Dedifferentiated amniotic fluid mesenchymal stem cell (primary cell): ENCODE data around the gene UGT1A7.

Experiments
- DNase-seq: peaks from one replicate; pipeline ENCODE4 v3.0.0-alpha.2; 2016; ENCODE audit errors: extremely low spot score

Gene UGT1A7

DNA sequence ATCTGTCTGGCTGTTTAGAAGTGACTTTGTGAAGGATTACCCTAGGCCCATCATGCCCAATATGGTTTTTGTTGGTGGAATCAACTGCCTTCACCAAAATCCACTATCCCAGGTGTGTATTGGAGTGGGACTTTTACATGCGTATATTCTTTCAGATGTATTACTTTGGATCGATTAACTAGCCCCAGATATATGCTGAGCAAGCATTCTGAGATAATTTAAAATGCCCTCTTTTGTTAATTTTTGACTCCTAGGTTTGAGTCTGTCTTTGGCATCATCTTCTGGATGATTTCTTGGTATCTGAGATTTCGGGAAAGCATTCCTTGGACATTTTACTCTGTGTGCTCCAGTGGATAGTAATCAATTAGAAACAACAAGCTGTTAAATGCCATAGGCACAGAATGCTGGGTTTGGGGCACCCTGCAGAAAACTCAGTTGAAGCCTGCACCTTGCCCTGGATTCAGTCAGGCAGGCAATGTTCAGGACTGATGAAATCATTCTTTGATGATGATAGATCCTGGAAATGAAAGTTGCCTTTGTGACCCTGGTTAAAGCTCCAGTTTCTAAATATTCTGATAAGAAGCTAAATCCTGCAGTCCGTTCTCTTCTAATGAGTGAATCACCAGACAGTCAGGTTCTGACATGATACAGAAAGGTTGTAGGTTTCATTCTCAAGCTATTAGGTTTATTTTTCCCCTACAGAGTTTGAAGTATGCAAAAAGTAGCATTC is 79.5 kb downstream of the UGT1A7 start:
- no peak for DNase-seq

DNA sequence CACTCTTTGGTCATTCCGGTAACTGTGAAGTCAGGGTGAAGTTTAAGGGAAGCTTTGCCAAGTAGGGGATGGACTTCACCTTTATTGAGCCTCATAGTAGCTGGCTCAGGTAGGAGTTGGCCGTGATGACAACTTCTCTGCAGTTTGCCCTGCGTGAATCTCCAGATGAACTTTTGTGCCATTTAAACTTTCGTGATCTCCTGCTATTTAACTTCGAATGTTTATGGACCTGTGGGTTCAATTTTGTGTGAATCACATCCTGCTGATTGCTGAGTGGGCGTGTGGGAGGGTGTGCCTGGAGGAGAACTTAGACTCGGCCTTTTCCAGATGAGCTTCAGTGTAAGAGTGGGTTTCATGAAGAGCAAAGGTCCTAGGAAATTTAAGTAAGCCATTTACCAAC is 82.6 kb downstream of the UGT1A7 start:
- DNase-seq: peak; percentile 36

DNA sequence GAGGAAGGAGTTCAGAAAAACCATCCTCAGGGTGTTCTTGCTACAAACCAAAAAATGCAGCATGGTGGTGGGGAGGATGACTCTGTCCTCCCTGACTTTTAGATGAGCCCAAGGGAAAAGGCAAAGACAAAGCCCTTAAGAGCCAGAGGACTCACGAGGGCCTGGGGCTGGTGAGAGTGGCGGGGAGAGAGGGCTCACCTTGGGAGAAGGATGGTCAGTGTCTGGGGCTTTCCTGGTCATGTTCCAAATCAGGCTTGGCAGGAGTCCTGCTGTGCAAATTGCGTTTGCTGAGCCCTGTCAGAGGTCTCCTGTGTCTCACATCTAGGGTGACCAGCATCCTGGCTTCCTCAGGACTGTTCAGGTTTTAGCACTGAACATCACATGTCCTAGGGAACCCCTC is 83.1 kb downstream of the UGT1A7 start:
- DNase-seq: no peak

DNA sequence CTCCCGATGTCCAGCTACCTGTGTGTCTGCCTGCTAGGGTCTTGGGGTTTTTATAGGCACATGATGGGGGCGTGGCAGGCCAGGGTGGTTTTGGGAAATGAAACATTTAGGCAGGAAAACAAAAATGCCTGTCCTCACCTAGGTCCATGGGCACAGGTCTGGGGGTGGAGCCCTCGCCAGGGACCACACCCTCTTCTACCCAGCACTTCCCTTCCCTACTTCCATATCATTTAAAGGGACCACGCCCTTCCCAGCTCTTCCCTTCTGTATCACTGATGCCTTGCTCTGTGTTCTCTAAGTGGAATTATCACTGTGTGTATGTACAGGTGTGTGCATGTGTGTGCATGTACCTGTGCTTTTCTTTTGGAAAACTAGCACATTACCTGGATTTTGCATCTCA is 84.7 kb downstream of the UGT1A7 start:
- no peak for DNase-seq

DNA sequence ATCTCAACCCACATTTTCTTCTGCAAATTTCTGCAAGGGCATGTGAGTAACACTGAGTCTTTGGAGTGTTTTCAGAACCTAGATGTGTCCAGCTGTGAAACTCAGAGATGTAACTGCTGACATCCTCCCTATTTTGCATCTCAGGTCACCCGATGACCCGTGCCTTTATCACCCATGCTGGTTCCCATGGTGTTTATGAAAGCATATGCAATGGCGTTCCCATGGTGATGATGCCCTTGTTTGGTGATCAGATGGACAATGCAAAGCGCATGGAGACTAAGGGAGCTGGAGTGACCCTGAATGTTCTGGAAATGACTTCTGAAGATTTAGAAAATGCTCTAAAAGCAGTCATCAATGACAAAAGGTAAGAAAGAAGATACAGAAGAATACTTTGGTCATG is 86.4 kb downstream of the UGT1A7 start:
- DNase-seq: no peak

DNA sequence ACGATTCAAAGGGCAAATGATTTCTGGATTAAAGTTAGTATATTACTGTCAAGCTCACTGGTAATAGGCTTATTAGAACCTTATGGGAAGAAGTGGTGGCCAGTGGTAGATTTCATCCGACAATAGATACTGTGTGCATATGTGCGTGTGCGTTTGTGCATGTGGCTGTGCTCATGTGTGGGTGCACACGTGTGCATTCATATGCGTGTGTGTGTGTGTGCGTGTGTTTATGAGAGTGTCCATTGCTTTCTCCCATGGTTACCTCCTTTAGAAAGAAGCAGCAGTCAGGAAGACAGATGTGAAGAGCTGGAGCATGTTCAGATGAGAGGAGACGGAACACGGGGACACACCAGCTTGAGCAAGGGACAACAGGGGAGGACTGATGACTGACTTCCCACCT is 87.6 kb downstream of the UGT1A7 start:
- DNase-seq: no peak

DNA sequence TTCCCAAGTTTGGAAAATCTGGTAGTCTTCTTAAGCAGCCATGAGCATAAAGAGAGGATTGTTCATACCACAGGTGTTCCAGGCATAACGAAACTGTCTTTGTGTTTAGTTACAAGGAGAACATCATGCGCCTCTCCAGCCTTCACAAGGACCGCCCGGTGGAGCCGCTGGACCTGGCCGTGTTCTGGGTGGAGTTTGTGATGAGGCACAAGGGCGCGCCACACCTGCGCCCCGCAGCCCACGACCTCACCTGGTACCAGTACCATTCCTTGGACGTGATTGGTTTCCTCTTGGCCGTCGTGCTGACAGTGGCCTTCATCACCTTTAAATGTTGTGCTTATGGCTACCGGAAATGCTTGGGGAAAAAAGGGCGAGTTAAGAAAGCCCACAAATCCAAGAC is 90.5 kb downstream of the UGT1A7 start:
- no peak for DNase-seq

DNA sequence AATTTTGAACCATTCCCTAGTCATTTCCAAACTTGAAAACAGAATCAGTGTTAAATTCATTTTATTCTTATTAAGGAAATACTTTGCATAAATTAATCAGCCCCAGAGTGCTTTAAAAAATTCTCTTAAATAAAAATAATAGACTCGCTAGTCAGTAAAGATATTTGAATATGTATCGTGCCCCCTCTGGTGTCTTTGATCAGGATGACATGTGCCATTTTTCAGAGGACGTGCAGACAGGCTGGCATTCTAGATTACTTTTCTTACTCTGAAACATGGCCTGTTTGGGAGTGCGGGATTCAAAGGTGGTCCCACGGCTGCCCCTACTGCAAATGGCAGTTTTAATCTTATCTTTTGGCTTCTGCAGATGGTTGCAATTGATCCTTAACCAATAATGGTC is 90.9 kb downstream of the UGT1A7 start:
- no peak for DNase-seq

DNA sequence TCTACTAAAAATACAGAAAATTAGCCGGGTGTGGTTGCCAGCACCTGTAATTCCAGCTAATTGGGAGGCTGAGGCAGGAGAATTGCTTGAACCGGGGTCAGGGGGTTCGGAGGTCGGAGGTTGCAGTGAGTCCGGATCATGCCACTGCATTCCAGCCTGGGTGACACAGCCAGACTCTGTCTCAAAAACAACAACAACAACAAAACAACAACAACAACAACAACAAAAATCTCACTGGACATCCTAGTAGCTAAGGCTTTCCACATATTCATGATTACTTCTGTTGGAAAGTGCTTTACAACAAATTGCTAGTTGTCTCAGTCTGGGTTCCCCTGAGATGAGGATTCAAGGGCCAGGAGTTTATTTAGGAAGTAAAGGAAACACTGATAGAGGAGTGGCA is 92.2 kb downstream of the UGT1A7 start:
- DNase-seq: no peak

DNA sequence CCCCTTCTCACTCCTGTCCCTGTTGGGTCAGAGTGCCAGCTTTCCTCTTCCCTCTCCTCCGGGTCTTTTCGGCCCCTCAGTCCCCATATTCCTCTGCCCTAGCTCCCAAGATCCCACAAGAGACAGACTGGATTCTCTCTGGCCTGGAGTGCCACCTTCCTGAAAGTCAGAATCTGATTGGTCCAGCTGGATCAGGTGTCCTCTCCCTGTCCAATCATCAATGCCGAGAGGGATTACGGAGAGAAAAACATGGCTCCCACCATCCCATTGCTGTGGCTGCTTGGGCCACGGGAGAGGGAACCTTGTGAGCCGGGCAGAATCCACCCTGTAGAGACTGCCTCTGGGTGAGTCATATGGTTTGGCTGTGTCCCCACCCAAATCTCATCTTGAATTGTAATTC is 93.7 kb downstream of the UGT1A7 start:
- no peak for DNase-seq

DNA sequence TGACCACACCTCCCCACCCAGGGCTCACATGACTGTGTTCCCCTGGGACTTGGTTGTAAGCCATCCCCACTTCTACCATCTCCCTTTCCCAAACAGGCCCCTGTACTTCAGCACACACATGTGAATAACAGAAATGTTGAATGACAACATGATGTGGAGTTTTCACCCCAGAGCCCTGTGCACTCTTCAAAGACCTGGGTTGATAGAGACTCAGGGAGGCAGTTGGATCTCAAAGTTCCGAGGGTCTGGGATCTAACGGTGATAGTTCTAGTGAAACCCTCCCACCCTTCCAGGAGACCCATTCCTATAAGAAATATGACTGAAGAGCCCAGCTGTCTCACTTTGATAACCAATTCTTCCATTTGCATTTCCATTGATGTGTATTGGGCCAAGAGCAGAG is 96.3 kb downstream of the UGT1A7 start, which contains the start of gene MROH2A:
Gene MROH2A, plus strand, starts transcription at position 301 of the 400 bp plus-strand sequence. CDS start 1,029 bp downstream, outside the sequence.
- DNase-seq: no peak

DNA sequence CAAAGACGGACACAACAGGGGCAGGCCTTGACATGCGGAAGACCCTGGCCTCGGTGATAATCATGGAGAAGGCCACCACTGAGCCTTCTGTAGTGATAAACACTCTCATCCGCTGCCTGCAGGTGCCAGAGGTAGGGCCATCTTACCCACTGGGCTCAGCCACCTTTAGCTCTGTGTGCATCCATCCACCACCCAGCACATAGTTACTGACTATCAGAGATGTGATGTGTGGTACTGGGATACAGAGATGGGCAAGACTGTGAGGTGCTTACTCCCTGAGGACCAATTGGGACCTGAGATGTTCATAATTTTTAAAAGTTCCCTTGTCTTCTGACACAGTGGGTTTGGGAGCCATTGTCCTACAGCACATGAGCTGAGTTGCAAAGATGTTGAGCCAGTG is 98.0 kb downstream of the UGT1A7 start:
- DNase-seq: no peak

DNA sequence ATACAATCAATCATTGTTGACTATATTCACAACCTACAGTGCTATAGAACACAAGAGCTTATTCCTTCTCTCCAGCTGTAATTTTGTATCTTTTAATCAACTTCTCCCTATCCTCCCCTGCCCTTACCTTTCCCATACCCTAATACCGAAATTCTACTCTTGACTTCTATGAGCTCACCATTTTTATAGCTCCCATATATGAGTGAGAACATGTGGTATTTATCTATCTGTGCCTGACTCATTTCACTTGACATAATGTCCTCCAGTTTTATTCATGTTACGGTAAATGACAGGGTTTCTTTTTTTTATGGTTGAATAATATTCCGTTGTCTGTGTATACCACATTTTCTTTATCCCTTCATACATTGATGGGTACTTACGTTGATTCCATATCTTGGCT is 99.1 kb downstream of the UGT1A7 start:
- DNase-seq: no peak

DNA sequence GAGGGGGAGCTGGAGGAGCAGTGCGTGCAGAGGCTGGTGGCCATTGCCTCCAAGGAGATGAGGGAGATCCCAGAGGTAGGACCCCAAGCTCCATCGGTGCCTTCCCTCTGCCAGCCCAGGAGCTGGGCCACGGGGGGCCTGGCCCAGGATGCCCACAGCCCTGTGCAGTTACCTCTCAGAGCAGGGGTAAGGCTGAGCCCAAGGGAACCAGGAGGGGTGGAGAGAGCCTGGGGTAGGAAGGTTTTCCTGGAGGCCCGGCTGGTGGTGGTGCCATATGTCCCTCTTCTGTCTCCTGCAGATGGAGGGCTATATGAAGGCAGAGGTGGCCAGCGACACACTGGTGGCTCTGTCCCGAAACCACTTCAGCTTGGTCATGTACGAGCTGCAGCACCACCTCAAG is 107.9 kb downstream of the UGT1A7 start:
- no peak for DNase-seq

DNA sequence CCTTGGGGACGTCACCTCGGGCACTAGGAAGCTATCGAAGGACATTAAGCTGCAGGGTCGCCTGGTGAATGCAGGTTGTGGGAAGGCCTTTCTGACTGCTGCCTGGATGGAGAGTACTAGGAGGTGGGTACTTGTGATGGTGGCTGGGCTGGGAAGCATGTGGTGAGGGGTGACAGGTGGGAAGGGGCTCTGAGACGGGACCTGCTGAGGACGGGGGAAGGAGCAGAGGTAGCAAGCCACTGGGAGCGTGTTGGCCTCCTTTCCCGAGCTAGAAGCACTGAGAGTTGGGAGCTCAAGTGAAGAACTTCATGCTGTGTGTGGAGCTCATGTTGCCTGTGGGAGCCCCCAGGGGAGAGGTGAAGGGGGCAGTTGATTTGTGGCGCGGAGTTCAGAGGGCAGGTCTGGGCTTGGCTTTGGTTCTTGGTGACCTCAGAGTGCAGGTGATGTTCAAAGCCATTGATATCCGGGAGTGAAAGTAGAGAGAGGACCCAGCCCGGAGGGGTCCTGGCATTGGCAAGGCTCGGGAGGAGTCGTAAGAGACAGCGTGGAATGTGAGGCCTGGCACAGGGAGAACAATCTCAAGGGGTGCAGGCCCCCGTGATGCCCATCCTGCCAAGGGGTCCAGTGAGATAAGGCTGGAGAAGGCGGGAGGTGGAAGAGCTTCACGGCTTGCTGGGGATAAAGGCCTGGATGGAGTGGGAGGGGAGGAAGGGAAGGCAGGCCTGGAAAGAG is 109.6 kb downstream of the UGT1A7 start:
- DNase-seq: no peak

DNA sequence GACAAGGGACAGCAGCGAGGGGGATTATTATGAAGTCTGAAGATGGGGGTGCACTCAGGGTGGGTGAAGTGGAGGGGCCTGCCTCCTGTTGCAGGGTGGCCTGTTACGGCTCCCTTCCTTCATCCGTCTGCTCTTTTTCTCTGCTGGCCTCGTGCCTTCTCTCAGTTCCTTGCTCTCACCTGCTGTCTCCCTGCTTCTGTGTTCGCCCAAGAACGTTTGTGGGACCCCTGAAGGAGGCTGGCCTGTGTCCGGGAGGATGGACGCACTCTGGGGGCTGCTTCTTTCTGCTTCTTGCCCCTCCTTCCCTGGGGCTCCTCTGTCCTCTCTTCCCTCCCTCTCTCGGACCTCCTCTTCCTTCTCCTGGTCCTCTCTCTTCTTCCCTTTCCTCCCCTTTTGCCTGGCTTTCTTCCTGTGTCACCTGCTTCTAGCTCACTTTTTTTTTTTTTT is 110.2 kb downstream of the UGT1A7 start:
- DNase-seq: no peak

DNA sequence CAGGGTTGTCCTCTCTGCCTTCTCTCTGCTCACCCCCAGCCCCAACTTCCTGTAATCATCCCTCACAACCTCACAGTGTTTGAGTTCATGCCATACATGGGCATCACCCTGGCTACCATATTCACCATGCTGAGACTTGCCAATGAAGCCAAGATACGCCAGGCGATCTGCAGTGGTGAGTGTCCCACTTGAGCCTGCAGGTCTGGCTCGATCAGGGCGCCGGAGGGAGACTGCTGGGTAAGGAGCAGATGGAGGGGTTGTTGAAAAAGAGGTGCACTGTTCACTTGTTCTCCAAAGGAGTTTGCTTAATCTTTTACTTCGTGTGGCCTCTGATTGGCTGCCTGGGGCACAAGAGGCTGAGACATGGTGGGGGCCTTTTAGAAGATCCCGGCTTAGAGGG is 111.0 kb downstream of the UGT1A7 start:
- DNase-seq: no peak

DNA sequence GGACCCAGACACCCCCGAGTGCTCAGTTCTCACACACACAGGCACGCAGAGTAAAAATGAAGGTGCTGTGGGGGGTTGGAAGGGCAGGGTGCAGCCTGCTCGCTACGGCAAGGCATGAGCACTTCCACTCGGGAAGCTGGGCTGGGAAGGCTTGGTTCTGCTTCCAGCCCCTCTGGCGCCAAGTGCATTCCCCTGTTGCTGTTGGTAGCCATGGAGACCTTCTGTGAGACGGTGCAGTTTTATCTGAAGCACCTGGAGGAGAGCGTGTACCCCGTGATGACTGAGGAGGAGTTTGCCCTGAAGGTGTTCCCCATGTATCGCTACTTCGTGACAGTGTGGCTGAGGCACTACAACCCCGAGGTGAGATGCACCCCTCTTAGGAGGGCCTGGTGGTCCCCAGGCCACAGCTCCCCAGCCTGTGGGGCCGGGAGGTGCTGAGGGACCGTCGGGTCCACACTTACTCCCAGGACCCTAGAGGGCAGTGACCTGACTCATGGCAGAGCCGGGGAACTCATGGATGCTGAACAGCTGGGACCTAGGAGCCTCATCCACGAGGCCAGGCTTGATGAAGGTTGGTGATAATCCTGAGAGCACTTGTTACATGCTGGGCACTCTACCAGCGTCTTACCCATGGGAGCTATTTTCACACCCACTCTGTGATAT is 111.9 kb downstream of the UGT1A7 start:
- DNase-seq: no peak

DNA sequence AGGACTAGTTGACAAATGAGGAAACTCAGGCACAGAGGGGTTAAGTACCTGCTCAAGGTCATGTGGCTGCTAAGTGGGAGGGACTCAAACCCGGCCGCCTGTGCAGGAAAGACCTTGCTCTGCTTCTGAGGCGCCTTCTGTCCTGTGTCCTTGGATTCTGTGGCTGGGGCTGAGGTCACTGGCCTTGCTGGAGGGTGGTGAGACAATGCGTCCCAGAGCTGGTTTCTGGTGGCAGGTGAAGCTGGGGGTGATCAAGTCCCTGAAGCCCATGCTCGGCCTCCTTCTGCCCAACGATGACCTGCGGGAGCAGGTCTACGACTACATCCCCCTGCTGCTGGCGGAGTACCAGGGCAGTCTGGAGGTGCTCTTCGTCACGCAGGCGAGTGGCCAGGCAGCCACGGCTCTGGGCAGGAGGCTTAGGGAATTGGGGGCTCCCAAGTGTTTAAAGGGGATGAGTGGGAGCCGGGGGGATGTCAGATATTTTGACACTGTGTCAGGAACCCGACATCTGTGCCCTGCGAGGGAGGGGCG is 112.5 kb downstream of the UGT1A7 start:
- DNase-seq: no peak

DNA sequence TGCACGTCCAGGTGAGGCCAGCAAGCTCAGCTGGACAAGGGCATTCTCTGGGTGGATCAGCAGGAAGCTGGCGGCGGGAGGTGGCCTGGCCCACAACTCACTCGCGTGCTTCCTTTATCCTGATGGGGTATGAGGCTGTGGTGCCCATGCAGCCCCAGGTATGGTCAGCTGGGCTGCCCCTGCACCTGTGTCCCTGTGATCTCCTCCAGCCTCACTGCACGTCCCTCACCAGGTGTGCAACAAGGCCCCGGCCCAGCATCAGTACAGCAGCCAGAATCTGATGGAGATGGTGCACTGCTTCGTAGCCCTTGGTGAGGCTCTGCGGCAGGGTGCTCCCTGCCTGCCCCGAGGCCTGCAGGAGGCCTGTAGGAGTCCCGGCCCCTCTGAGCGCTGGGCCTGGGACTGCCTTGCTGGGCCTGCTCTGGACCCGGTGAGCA is 114.1 kb downstream of the UGT1A7 start:
- DNase-seq: no peak

DNA sequence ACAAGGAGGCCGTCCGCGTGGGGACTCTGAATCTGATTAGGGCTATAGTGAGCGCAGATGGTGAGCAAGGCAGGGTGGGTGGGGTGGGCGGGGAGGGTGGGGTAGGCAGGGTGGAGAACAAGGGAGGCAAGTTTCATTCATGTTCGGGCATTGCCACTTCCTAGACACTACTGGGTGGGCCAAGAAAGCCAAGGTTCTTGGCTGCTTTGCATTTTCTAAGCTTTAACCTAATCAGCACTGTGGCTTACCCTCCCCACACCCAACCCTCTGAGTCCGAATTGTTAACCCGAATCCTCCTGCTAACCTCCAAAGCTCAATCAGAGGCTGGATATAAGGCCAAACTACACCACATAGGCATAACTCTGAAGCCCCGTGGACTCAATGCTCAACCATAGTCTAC is 114.6 kb downstream of the UGT1A7 start:
- DNase-seq: no peak

DNA sequence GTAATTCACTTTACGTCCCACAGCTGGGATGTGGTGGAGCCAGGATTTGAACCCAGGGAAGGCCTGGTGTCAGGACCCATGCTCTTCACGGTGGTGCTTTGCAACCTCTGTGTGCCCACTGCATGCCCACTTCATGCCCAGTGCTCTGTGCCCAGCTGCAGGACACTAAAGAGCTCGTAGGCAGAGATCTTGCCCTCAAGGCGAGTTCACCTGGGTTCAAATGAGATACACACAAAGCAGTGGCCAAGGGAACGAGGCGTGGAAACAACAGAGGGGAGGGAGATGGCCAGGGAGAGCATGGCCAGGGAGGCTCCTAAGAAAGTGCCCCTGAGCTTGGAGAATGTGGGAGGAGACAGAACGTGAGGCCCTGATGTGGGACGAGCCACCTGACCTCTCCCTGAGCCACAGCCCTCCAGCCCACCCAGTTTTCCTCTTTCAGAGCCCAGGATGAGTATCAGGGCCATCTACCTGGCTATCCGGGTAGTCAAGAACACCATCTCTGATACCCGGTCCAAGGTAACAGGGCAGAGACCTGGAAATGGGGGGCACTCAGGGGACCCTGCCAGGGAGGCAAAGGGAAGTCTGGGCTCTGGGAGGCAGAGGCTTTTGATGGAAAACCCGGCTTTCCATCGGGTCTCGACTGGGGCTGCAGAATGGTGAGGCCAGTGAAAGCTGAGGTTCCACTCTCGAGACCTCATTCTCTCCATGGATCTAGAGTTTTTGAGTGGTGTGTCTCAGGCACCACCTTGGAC is 116.8 kb downstream of the UGT1A7 start:
- DNase-seq: no peak
